ENCODE results near the gene KXD1.

DNA sequence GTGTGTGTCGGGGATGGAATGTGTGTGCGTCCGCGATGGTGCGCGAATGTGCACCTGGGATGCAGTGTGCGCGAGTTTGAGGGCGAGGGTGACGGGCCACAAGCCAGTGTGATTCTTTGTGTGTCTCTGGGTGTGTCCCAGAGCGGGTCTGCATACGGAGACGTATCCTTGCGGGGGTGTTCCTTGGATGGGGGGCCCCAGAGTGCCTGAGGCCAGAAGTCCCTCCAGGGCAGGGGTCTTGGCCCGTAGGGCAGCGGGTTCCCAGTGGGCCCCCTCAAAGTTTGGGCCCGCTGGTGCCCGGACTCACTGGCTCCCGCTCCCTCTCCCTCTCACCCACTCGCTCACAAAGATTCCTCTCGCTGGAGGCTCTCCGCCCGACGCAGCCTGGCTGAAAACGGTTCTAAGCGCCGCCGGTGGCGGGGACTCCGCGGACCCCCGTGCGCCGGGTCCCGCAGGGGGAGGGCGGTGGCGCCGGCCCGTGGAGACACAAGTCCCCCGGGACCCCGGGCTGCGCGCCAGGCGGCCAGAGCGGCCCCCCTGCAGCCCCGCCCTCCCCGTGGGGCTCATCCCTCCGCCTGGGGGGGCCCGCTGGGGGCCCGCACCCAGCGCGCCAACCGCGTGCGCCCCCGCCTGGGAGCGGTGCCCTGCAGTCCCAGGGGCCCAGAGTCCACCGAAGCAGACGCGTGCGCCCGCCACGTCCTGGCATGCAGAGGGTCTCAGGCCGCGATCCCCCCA lies 48.0 kb downstream of the KXD1 start:
- TF ChIP-seq, protein P1, sequence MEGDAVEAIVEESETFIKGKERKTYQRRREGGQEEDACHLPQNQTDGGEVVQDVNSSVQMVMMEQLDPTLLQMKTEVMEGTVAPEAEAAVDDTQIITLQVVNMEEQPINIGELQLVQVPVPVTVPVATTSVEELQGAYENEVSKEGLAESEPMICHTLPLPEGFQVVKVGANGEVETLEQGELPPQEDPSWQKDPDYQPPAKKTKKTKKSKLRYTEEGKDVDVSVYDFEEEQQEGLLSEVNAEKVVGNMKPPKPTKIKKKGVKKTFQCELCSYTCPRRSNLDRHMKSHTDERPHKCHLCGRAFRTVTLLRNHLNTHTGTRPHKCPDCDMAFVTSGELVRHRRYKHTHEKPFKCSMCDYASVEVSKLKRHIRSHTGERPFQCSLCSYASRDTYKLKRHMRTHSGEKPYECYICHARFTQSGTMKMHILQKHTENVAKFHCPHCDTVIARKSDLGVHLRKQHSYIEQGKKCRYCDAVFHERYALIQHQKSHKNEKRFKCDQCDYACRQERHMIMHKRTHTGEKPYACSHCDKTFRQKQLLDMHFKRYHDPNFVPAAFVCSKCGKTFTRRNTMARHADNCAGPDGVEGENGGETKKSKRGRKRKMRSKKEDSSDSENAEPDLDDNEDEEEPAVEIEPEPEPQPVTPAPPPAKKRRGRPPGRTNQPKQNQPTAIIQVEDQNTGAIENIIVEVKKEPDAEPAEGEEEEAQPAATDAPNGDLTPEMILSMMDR (IDR thresholded peaks at IDR 0.05): no peak
- TF ChIP-seq POLR2A (IDR thresholded peaks at IDR 0.05): no peak

Data from vagina (tissue), 2 donors.